Epidermal melanocyte (primary cell): Measurements from ENCODE around the gene KICS2.
"Not testable (repeated sequence)": the region's sequence is repeated elsewhere in the genome, so short reads cannot be mapped to it uniquely, and the experiment has no call there.

Source experiments
- DNase-seq: peaks from one replicate; pipeline ENCODE4 v3.0.0; 2011; ENCODE audit warnings: low spot score; ENCODE audit not compliant: insufficient read length

The KICS2 gene

DNA sequence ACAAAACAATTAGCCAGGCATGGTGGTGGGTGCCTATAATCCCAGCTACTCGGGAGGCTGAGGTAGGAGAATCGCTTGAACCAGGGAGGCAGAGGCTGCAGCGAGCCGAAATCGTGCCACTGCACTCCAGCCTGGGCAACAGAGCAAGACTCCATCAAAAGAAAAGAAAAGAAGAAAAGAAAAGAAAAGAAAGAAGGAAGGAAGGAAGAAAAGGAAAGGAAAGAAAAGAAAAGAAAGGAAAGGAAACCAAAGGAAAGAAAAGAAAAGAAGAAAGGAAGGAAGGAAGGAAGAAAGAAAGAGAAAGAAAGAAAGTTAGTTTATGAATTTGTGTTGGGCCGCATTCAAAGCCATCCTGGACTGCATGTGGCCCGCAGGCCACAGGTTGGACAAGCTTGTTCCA, 4.5 kb downstream of the KICS2 start:
- not testable (repeated sequence) for DNase-seq

DNA sequence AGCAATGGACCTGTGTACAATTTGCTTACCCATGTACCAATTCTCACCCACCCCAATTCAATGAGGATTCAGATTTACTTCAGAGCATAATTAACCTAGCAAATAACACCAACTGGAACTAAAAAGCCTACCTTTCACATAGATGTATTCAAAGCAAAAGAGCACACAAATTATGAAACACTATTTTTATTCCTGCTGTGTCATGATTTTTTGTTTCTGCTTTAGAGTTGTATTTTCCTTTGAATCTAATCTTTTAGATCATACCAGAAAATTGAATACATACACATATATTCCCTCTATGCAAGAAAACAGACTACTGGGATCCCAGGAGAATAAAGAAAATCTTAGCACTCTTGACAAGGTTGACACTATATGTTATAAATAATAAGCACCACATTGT, 5.9 kb downstream of the KICS2 start:
- no peak for DNase-seq

DNA sequence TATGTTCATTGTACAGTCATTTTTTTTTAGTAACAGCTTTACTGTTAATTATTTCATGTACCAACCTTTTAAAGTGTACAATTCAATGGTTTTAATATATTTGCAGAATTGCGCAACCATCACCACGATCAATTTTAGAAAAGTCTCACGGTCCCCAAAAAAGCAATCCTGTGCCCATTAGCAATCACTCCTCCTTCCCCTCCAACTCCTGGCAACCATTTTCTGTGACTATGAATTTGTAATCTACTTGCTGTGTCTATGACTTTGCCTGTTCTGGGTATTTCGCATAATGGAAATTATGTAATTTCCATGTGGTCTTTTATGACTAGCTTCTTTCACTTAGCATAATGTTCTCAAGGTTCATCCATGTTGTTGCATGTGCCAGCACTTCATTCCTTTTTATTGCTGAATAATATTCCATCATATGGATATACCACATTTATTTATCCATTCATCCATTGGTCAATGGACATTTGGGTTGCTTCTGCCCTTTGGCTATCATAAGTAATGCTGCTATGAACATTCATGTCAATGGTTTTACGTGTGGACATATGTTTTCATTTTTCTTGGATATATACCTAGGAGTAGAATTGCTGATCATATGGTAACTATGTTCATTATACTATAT, 9.9 kb downstream of the KICS2 start:
- no peak for DNase-seq

DNA sequence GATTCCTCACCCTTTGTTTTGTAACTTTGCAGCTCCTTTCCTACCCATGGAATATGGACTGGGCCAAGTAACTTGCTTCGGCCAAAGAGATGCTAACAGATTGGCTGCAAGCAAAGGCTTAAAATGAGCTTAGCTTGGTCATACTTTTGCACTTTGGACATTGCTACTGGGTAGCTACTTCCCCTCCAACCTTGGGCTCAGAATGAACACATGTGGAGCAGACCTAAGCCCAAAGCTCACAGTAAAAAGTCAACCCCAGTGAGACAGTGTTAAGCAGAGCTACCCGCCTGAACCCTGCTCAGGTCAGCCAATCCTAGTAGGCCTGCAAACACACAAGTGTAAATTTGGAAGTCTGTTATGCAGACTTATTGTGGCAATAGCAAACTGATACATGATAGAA, 14.6 kb downstream of the KICS2 start:
- DNase-seq, result no peak

DNA sequence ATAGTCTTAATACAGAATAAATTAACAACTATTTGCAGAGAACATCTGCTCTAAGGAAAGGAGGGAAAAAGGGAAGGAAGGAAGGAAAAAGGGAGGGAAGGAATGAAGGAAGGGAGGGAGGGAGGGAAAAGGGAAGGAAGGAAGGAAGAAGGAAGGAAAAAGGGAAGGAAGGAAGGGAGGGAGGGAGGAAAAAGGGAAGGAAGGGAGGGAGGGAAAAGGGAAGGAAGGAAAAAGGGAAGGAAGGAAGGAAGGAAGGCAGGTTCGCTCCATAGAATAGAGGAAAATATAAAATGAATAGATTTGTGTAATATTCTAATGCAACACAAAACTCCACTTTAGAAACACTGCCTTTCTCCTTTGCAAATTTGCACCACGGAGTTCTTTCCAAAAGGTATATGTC, 16.6 kb downstream of the KICS2 start:
- DNase-seq, result no peak

DNA sequence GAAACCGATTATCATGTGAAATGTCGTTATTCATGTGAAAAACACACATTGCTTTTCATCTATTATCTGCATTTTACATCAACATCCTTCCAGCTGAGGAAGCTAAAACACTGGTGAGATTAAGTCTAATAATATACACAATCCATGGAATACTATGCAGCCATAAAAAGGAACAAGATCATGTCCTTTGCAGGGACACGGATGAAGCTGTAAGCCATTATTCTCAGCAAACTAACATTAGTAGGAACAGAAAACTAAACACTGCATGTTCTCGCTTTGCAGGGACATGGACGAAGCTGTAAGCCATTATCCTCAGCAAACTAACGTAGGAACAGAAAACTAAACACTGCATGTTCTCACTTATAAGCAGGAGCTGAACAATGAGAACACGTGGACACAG, 18.3 kb downstream of the KICS2 start:
- no peak for DNase-seq

DNA sequence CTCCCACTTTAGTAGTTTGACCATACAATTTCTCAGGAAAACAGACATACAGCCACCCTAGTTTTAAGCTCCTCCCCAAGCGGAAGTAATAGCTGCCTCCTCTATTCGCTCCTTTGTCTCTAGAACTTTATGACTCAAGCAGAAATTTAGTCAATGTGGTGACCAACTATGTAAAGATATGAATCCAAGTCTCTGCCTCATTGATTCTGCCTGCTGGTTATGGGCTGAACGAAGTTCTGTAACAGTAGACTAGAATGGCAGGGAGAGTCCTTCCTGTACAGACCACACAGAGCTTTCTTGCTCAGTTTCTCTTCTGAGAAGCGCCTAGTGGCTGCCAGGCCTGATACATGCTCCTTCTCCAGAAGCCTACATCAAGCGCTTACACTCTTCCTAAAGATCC, 19.1 kb downstream of the KICS2 start:
- DNase-seq, result no peak

DNA sequence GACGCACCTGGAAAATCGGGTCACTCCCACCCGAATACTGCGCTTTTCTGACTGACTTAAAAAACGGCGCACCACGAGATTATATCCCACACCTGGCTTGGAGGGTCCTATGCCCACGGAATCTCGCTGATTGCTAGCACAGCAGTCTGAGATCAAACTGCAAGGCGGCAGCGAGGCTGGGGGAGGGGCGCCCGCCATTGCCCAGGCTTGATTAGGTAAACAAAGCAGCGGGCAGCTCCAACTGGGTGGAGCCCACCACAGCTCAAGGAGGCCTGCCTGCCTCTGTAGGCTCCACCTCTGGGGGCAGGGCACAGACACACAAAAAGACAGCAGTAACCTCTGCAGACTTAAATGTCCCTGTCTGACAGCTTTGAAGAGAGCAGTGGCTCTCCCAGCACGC, 26.3 kb downstream of the KICS2 start:
- not testable (repeated sequence) for DNase-seq

DNA sequence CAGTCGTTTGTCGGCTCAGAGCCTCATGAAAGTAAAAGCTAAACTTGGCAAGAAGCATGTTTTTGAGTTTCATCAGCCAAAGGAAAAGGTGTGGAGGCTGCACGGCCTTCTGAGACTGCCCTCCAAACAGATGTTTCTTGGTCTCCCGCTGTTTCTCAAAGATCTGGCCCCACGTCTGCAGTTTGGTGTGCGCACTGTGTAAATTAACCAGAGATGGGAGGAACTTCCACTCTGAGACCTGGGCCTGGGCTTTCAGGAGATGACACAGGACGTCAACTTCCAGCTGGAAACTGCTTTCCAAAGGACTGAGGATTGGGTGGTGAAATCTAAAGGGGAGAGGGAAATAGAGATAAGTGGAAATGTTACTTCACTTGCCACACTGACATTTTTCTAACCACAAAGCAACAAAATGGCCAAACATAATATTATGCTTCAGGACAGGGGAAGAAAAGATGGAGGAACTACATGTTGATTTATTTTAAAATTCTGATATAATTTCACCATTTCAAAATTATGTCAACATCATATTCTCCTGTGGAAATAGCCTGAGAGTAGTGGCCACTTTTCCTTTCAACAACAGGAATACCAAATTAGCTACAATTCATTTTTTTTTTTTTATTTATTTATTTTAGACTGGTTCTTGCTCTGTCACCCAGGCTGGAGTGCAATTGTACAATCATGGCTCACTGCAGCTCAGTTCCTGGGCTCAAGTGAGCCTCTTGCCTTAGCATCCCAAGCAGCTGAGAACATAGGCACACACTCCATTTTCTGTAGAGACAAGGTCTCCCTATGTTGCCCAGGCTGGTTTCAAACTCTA, 27.6 kb downstream of the KICS2 start:
- DNase-seq, result no peak

DNA sequence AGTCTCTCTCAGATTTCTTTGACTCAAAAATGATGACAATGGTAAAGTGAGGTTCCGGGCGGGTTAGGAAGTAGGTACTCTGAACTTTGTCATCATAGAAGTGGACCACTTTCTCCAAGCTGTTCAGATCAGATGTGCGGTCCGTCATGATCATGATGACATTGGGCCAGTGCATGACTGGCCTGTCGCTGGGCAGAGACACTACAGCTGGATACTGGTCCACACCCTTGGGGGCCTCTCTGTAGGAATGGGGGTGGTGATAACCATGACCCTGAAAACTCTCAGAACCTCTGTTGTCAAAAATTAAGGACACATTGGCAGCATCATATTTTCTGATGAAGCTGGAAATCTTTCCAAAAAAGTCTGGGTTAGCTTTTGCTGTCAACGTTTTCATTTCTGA, 28.2 kb downstream of the KICS2 start:
- no peak for DNase-seq

DNA sequence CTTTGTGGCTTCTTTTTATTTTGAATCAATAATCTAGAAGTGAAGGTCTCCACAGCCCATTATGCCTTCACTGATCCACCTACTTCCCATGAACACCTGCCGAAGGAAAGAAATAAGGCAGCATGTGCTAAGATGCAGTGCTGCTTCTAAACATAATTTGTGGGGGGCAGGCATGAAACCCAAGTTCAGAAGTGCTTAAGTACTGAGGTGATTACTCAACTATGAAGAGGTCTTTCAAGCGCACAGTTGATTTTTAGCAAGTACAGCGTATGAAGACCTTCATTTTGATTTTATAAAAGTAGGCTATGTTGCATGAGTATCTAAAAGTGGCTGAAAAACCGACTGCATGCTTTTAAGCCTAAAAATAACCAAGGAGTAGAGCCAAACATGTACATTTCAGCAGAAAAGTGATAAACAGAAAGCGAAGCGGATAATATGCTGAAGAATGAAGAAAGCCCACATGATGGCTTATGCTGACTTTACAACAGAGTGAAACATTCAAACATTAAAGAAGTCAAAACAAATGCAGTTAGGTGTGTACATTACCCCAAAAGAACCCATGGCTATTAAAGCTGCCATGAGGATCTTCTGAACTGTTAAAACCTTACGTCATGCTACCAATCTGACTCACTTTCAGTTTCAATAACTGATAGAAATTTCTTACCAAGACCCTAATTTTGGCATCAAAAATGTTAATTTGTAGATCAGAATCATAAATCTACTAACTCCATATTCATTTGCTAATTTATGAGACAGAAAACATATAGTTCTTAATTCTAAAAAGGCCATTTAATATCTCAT, 29.3 kb downstream of the KICS2 start:
- no peak for DNase-seq

DNA sequence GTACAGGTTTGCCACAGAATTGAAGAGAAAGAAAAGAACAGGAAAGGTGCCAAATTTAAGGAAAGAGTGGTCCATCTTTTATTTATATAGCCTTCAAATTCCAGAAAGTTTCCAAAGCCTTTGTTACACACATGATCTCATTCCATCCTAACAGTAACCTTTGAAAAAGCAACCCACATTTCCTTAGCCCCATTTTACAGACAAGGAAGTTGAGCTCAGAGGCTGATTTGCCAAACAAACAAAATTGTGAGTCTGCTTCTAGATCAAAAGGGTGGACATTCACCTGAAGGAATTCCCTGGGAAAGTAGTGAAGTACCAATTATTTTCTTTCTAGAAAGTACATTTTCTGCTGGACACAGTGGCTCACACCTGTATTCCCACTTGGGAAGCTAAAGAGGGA, 32.0 kb downstream of the KICS2 start:
- no peak for DNase-seq

DNA sequence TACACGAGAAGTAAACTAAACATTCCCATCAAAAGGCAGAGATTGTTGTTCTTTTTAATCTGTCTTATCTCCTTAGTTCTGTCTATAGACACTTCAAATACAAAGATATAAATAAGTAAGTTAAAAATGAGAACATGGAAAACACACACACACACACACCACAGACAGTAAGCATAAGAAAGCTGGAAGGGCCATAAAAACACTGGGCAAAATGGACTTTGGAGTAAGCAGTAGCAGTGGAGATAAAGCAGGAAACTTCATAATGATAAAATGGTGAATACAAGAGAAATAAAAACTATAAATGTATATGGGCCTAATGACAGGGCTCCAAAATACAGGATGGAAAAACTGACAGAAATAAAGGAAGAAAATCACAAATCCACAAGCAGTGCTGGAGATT, 32.6 kb downstream of the KICS2 start:
- no peak for DNase-seq

DNA sequence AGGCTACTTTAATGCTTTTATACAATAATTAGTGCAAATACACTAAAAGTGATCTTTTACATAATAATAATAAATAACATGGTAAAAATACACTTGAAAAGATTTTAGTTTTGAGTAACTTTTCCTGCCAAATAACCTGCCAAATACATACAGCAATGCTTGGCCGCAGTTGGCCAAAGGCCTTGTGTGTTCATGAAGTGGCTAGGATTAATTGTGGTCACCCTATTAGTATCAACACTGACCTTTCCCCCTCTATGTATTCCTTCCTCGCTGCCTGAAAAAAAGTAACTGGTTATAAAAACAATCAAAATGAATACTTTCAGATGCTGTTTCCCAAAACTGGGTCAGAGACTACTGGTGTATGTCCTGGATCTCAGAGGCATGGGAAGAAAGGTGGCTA, 34.3 kb downstream of the KICS2 start:
- no peak for DNase-seq

DNA sequence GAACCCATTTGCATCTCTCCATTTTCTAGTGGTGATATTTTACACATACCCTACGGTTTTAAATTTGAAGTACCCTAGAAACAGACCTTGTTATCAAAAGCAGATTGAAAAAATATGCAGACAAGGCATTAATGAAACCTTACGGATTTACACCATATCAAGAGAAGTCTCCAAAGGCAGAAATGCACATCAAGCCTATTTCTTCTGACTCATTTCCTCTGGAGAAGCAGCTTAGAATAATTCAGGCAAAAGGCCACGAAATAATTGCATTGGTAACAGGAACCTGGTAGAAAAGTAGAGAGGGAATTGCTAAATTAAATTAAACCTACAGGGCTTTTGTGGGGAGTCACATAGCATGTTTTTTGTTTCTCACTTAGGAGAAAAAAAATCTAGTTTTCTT, 34.7 kb downstream of the KICS2 start:
- DNase-seq, result no peak

DNA sequence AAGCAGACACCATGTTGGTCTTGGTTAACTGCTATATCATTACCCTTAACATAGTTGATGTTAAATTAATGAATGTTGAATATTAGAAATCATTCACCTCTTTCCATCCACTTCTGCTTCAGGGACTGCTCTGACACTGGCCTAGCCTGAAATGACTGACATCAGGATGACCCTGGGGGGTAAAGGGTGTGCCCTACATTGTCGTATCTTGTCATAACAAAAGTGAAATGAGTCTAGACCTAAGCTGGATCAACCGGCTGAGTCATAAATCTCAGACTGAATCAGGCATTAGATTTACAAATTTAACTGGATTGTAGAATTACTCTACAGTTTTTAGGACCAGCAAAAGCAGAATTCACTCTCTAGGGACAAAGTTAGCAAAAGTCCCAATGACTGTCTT, 35.3 kb downstream of the KICS2 start:
- DNase-seq, result no peak

DNA sequence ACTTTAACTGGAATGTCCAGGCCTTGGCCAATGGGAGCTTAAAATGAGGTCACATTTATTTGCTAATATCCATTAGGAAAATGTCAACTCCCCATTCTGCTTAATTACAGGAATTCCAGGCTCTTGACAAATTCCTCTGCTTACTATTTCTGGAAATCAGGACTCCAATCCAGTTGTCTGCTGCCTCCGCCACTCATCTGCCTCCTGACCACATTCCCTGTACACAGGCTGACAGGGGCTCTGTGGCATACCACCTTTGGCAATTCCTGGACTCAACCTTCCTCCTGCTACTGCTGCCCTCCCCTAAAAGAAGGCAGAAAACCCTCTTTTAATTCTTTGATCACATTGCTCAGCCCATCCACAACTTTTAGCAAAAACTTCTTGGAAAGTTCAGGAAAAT, 37.9 kb downstream of the KICS2 start:
- DNase-seq, result no peak

DNA sequence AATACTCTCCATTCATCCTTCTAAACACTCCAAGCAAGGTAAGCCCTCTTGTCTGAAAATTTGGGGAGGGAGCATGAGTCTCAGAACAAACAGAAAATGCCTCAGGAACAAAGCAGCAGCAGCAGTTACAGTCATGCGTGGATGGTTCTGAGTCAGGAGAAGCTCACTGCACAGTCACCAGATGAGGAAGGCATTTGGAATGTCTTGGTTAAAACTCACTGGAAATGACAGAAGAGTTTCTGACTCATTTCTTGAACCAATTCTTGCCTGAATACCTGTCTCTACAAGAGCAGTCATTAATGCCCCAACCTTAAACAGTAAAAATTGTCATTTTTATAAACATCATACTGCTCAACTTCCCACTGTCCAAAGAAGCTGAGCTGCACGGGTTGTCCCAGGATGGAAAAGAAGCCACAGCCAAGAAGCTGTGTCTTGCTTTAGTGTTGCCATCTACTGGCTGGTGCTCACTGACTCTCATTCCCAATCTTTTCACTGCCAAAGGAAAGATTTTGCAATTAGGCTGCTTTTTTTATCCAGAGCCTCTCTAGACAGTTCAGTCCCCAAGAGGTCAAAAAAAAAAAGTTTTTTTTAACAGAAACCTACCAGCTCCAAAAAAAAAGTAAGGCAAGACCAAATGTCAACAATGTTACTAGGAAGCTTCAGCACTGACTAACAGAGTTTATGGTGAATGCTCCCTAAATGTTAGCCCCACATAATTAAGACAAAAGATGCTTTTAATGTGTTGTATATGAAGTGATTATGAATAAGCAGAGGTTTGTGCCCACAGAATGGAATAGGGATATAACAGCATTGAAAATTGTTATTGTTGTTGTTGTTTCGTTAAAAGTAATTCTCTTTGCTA, 40.4 kb downstream of the KICS2 start:
- DNase-seq, result peak; percentile 69

DNA sequence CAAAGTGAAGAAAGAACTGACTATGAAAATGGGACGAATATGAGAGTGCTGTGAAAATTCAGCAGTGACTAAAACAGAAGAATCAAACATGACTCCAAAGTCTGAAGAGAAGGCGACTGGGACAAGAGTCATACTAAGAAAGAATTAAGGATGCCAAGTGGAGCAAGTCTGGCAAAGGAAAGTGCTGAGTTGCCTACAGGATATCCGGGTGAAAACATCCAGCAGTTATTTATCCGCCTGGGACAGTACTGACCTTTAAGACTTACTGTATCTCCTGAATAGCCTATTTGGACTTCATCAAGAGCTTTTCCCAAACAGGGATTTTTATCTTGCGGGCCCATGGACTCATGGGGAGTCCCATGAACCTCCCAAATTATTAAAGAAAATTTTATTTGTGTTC, 41.1 kb downstream of the KICS2 start:
- DNase-seq, result no peak

DNA sequence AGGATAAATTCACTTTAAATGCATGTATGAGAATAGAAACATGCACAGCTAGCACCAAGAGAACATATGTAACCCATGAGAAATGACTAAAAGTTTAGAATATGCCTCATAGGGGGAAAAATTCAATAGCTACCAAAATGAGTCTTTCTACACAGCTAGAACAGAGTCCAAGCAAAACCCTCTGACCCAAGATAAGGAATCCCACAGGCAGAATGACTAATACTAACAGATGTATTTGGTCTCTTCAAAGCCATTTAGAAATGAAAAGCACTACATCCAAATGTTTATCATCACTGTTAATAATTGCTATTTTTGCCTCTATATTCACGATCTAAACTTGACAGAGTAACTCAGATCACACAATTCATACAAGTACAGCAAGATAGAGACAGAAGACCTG, 44.0 kb downstream of the KICS2 start:
- DNase-seq, result no peak

DNA sequence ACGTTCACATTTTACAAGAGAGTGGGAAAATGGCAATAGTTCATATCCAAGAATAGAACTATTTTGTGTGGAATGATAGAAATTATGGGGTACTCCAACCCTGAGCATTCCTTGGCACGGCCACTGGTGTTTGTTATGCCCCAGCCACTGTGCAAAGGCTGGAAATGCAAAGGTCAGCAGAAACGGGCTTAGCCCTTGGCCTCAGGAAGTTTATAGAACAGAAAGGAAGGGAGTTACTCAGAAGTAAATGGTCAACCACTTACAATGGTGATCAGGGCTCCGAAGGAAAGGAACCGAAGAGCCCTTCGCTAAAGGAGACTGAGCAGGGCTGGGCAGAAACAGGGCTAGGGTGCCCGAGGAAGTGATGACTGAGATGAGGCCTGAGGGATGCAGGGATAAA, 45.1 kb downstream of the KICS2 start:
- DNase-seq, result no peak
